GM12891 (cell line): ENCODE results near the gene RBM48.
"Not testable (repeated sequence)": the region's sequence is repeated elsewhere in the genome, so short reads cannot be mapped to it uniquely, and the experiment has no call there.

Experiments used
- DNase-seq: peaks from one replicate; pipeline ENCODE4 v3.0.0; 2011; ENCODE audit warnings: low spot score; ENCODE audit not compliant: insufficient read length
- FAIRE-seq: peaks from 2 replicates; lab custom pipeline; 2011; peaks lifted over from hg19 to GRCh38; lab: Jason Lieb, UNC
- PAX5 ChIP-seq: IDR thresholded peaks from 2 replicates; pipeline ENCODE4 v1.6.1; 2011; ENCODE audit warnings: low read length, moderate library complexity, mild to moderate bottlenecking; ENCODE audit not compliant: insufficient read depth, severe bottlenecking
- POLR2A ChIP-seq: IDR thresholded peaks from 2 replicates; pipeline ENCODE4 v1.6.1; 2011; ENCODE audit warnings: low read depth, low read length, control low read depth
- POLR2AphosphoS5 ChIP-seq: IDR thresholded peaks from 2 replicates; pipeline ENCODE4 v1.6.1; 2011; ENCODE audit warnings: low read depth, low read length, control low read depth
- POU2F2 ChIP-seq: IDR thresholded peaks from 2 replicates; pipeline ENCODE4 v1.6.1; 2011; ENCODE audit warnings: low read depth, mild to moderate bottlenecking, control low read depth, low read length, moderate library complexity
- SPI1 ChIP-seq: IDR thresholded peaks from 2 replicates; pipeline ENCODE4 v1.6.1; 2011; ENCODE audit warnings: low read depth, low read length, control low read depth
- TAF1 ChIP-seq: IDR thresholded peaks from 2 replicates; pipeline ENCODE4 v1.6.1; 2011; ENCODE audit warnings: low read depth, low read length, control low read depth

The RBM48 gene

DNA sequence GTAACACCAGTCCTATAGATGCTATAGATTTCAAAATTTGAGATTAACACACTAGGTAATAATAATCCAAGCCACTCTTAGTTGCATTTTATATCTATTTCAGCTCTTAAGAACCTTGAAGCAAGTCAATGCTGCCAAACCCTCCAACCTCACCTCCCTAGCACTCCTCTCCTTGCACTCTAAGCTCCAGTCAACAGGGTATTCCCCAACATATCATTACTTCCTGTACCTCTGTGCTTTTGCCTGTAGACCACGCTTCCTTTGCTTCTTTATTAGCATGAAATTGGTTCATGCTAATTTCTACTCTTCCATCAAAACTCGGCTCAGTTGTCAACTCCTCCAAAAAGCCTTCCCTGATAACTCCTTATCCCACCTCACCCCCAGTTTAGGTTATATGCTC is 24.8 kb upstream of the RBM48 start:
- TF ChIP-seq PAX5 (no peak), POLR2A (no peak), POU2F2 (no peak), SPI1 (no peak), TAF1 (no peak), POLR2AphosphoS5 (no peak)
- DNase-seq (no peak), FAIRE-seq (no peak)

DNA sequence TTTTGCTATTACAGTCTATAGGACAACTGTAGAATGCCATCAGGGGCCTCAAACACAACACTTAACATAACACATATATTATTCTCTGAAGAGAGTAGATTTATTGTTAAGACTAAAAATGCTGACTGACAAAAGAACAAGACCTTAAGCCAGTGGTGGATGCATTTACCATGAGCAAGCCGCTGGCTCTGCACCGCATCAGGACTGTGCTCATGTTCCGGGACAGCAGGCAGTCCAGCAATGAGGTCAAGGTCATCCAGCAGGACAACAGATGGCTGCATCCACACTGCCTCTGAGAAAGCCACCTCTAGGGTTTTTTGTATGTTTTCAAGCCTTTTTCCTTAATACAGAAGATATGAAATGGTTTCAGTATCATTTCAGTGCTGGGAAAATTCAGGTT is 24.0 kb upstream of the RBM48 start:
- no peak for TF ChIP-seq POU2F2
- no peak for FAIRE-seq
- no peak for DNase-seq

DNA sequence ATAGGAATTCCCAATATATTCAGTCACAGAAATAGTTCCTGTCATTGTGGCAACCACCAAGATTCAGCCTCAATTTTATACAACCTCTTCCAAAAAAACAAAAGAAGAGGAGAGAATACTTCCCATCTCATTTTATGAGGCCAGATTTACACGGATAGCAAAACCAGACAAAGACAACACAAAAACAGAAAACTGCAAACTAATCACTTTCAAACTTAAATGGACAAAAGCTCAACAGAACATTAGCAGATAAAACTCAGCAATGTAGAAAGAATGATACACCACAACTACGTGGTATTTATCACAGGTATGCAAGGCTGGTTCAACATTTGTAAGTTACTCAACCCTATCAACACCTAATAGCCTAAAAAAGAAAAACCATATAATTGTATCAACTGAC is 22.2 kb upstream of the RBM48 start:
- DNase-seq, result no peak
- TF ChIP-seq POLR2A (no peak), POU2F2 (no peak), SPI1 (no peak), TAF1 (no peak), PAX5 (no peak), POLR2AphosphoS5 (no peak)
- FAIRE-seq, result no peak

DNA sequence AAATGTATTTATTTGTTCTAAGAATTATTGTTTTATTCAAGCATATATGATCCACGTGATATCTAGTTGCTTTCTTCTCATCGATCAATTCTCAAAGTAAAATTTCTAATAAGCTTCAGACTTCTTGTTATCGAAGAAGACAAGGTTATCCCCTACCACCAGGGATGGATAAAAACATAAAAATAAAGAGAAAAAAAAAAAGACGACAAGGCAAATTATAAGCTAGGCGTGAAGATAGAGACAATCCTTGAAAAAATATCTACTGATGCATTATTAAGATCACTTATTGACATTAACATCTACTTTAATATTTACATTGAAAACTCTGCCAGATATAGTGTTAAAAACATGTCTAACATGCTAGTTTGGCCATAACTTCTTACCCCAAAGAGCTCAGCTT is 19.6 kb upstream of the RBM48 start:
- FAIRE-seq (no peak), DNase-seq (no peak)
- TF ChIP-seq TAF1 (no peak), POU2F2 (no peak), POLR2AphosphoS5 (no peak), POLR2A (no peak), PAX5 (no peak), SPI1 (no peak)

DNA sequence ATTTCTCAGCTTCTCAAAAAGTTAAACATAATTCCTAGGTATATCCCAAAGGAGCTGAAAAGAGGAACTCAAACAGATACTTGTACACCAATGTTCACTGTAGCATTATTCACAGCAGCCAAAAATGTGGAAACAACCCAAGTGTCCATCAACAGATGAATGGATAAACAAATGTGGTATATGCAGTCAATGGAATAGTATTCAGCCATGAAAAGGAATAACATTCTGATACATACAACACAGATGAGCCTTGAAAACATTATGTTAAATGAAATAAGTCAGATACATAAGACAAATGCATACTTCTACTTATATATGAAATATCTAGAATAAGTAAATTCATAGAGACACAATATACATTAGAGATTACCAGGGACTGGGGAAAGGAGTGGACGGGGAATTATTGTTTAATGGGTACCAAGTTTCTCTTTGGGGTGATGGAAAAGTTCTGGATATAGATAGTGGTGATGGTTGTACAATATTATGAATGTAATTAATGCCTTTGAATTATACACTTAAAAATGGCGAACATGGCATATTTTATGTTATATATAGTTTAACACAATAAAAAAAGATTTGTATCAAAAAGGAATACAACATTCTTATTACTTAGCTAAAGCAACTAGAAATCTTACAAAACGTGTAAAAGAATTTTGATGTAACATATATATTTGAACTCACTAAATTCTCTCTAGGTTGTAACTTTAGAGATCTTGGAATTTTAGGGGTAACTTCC is 15.3 kb upstream of the RBM48 start:
- FAIRE-seq, result no peak
- DNase-seq, result no peak
- TF ChIP-seq POLR2AphosphoS5, result no peak
- TF ChIP-seq POLR2A, result no peak
- TF ChIP-seq TAF1, result no peak
- no peak for TF ChIP-seq POU2F2
- TF ChIP-seq PAX5, result no peak
- no peak for TF ChIP-seq SPI1

DNA sequence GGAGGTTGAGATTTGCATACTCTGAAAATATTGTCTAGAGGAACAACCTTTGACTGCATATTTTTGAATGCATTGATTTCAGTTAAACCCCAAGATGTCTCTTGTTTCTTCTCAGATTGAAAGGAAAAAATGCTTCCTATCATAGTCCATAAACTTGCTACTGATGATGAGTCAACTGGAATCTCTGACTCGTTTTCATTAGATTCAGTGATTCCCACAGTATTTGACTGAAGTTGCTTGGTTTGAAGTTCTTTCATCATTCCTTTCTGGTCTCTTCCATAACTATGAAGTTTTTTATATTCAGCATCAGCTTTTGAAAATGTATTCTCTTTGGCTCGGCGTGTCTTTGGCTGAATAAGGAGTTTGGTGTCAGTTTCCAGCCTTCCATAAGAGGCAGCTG is 11.0 kb upstream of the RBM48 start:
- FAIRE-seq (no peak), DNase-seq (no peak)
- TF ChIP-seq POLR2AphosphoS5, result no peak
- no peak for TF ChIP-seq TAF1

DNA sequence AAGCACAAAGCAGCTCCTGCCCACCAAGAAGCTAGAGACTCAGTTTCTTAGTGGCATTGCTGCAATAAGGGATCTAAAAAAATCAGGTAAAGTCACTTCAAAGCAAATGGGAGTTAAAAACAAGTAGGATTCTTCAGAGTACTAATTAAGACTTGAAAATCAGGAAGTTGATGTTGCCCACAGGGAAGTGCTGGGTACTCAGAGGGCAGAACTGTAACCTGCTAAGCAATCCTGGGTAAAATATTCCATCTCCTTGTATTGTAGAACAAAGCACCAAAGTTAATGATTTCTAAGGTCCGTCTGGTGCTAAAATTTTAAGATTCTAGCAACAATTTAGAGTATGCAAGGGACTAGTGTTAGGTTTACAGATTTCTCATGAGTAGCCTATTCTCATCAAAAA is 8.6 kb upstream of the RBM48 start:
- no peak for FAIRE-seq
- TF ChIP-seq POU2F2, result no peak
- no peak for TF ChIP-seq POLR2A
- TF ChIP-seq SPI1, result no peak
- DNase-seq, result no peak

DNA sequence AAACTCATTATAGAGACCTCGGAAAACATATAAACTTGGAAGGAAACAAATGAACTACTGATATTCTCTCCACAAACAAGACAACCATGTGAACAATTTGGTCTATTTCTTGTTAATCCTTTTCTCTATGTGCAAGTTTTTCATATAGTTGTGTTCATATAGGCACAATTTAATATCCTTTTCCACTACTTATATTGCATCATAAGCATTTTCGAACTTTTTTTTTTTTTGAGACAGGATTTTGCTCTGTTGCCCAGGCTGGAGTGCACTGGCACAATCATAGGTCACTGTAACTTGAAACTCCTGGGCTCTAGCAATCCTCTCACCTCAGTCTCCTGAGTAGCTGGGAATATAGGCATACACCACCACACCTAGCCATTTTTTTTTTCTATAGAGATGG is 5.5 kb upstream of the RBM48 start:
- TF ChIP-seq TAF1 (no peak), POLR2A (no peak), POU2F2 (no peak), SPI1 (no peak), PAX5 (no peak), POLR2AphosphoS5 (no peak)
- FAIRE-seq (no peak), DNase-seq (no peak)

DNA sequence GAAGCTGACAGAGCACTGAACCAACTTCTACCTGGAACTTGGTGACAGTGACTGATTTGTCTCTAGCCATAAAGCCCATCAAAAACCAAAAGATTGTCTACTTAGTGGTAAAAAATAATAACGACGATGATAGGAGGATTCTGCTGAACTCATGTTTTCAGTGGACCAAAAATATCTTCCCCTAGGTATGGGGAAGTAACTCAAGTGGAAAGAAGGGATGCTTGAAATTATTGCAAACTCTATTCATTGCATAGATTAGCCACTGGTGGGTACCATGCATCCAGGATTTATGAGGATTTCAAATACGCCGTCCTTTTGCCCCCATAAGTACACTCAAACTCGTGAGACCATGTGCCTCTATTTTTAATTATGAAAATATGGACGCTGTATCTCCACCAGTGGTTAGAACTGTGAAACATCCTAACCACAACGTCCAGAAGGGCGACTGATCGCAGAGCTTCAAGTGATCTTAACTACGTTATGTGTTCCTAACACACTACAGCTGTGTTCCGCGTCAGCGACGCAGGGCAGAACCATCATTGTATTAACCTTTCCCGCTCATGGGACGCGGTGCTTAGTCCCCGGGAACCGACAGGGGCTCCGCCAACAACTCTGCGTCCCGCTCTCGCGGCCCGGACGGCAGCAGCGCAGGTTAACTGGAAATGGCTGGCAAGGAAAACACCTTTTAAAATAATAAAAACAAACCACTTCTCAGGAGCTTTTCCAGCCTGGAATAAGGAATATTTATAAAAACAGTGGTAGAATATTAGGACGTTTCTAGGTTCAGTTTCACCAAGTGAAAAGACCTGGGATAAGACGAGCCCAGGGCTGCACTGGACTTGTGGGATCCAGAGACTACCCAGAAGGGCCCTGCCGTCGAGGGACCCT is 1.1 kb upstream of the RBM48 start:
- peak; percentile 30 for DNase-seq
- TF ChIP-seq POU2F2 (no peak), SPI1 (no peak)
- peak; percentile 95 for FAIRE-seq

DNA sequence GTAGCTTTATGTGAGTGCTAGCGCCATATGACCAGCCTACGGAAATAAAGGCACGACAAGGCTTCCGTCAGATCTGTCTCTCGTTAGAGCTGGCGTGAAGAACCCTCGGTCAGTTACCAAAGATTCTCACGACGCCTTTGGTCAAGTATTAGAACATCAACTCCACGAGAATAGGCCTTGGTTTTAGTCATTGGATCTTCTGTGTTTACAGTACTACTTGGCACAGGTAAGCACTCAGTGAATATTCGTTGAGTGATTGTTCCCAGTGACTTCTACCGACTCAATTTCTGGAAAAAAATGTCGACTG is 316 bp downstream of the RBM48 start:
- no peak; the same call in 1 of the 2 replicates for TF ChIP-seq POLR2A
- no peak for TF ChIP-seq POLR2AphosphoS5
- TF ChIP-seq PAX5, result no peak
- TF ChIP-seq TAF1, result no peak
- TF ChIP-seq SPI1, result no peak
- TF ChIP-seq POU2F2, result no peak
- FAIRE-seq (no peak), DNase-seq (peak; percentile 3)

DNA sequence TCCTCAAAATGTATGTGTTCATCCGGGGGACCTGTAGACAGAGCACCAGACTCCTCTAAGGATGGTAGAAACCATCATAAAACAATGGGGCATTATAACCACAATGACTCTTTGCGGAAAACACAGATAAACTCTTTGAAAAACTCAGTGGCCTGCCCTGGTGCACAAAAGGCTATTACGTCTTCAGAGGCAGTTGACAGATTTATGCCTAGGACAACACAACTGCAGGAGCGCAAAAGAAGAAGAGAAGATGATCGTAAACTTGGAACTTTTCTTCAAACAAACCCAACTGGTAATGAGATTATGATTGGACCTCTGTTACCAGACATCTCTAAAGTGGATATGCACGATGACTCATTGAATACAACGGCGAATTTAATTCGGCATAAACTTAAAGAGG is 6.0 kb downstream of the RBM48 start:
- FAIRE-seq (no peak), DNase-seq (no peak)
- TF ChIP-seq TAF1 (no peak), PAX5 (no peak), POLR2AphosphoS5 (no peak), POLR2A (no peak), POU2F2 (no peak), SPI1 (no peak)

DNA sequence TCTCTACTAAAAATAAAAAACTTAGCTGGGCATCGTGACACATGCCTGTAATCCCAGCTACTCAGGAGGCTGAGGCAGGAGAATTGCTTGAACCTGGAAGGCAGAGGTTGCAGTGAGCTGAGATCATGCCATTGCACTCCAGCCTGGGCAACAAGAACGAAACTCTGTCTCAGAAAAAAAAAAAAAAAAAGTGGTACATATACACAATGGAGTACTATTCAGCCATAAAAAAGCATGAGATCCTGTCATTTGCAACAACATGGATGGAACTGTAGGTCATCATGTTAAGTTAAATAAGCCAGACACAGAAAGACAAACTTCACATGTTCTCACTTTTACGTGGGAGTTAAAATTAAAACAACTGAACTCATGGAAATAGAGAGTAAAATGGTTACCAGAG is 14.9 kb downstream of the RBM48 start:
- not testable (repeated sequence) for FAIRE-seq, DNase-seq

DNA sequence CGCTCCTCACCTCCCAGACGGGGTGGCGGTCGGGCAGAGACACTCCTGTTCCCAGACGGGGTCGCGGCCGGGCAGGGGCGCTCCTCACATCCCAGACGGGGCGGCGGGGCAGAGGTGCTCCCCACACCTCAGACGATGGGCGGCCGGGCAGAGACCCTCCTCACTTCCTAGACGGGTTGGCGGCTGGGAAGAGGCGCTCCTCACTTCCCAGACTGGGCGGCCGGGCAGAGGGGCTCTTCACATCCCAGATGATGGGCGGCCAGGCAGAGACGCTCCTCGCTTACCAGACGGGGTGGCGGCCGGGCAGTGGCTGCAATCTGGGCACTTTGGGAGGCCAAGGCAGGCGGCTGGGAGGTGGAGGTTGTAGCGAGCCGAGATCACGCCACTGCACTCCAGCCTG is 16.5 kb downstream of the RBM48 start:
- DNase-seq, FAIRE-seq: not testable (repeated sequence)
